Measurements from ENCODE around the gene DCC.

- no peak for TF ChIP-seq CTCF (conservative IDR thresholded peaks at IDR 0.05)
- TF ChIP-seq EZH2 (IDR thresholded peaks at IDR 0.05; ENCODE audit: low read depth), result no peak
These were observed 593.4 kb downstream of the DCC start for GRCh38 chr18:52933356-52933755.

All from PC-9 (cell line).